ENCODE results near the gene RASSF8. TPM values are rescaled to one million over a fixed set of nuclear protein-coding genes. Genes with fewer than 3 reads are reported as not detected.
A peak's percentile ranks its signal among the peaks of the same experiment; 100 is the strongest.

RASSF8 gene
- total and polyA plus RNA-seq, 2 of the 8 experiments (the other 6 are each of a cell fraction or from before 2014, with no cell fraction given) = 6.4 to 46.7 TPM

DNA sequence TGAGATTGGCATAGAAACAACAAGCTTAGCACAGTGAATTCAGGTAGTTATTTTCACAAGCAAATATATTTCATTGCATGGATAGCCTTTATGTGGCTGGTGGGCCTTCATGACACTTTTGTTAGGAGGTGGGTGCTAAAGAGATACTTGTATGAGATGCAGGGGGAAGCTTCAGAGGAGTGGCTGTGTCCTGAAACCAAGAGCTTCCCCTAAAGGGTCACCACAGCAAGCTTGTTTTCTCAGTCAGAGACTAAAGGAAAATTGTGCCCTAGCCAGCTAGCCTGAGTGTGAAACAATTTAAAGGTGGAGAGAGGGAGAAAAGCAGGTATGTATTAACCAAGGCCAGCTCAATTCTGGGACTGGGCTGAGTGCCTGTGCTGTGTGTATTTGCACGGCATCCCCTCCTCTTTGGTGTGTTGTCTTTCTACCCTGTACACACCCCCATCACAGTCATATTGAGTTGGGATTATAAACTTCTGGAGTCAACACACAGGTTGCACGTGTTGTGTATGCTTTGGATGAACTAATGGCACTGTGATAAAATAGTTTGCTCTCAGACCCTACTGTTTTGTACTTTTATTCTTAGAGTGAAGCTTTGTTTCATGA lies 79.2 kb downstream of the RASSF8 start:
- CTCF ChIA-PET (ENCODE audit: partially characterized antibody) = interaction anchor here (0.8 to 1.7 kb wide), 6 partner anchors 9 to 234 kb away, joined by 4 to 6 read pairs (median 4); no protein-coding TSS in a partner anchor
- H3K4me2 ChIP-seq (ENCODE audit: insufficient read depth in 1 of 2, low read depth in 2 of 2, low read length in 2 of 2) = no peak overlapping the region
- no peak overlapping the region for H2BK20ac ChIP-seq (ENCODE audit: low read length)
- H2BK5ac ChIP-seq (ENCODE audit: low read depth, low read length) = no peak overlapping the region
- peaks cover 0 to 40% of the 10 kb centered on the region in 2 experiments; a peak in 2 of 4 replicates for H3K79me2 ChIP-seq (ENCODE audit: control insufficient read depth in 1 of 2, insufficient read depth in 2 of 2, low read length in 2 of 2)
- no peaks in the 10 kb centered on the region for H4K20me1 ChIP-seq (replicated peaks in 1 of 2; ENCODE audit: control insufficient read depth in 1 of 2, insufficient read depth in 2 of 2, low read length in 2 of 2)
- H3K9me3 ChIP-seq (ENCODE audit: insufficient read depth in 2 of 2, low read depth in 1 of 2, low read length in 1 of 2) = no peaks in the 10 kb centered on the region
- no peak overlapping the region for H3K4ac ChIP-seq (replicated peaks; ENCODE audit: insufficient read length, low read depth, low read length)
- no peak overlapping the region for H2BK12ac ChIP-seq (ENCODE audit: low read depth, low read length)
- H3K18ac ChIP-seq (ENCODE audit: extremely low read depth, low read length) = no peak overlapping the region
- no peak overlapping the region for H3K4me3 ChIP-seq (ENCODE audit: extremely low read depth in 1 of 4, insufficient read depth in 2 of 4, low read depth in 3 of 4, low read length in 4 of 4)
- no peak overlapping the region for H3K56ac ChIP-seq (replicated peaks; ENCODE audit: insufficient read length, low read depth, low read length)
- no peak overlapping the region for H2BK15ac ChIP-seq (ENCODE audit: low read length)
- H3K79me1 ChIP-seq (ENCODE audit: low read depth, low read length) = peaks cover 5% of the 10 kb centered on the region; the same call in 1 of the 2 replicates
- H3K14ac ChIP-seq (ENCODE audit: insufficient read length) = no peak overlapping the region
- peaks cover 2% of the 10 kb centered on the region; the same call in 1 of the 2 replicates for H3K23me2 ChIP-seq (ENCODE audit: low read depth, low read length)
- no peak overlapping the region for H4K8ac ChIP-seq (ENCODE audit: extremely low read depth, insufficient read depth, low read length)
- peak overlapping the region in 1 of 4 experiments; percentile 6; a peak in 1 of 7 replicates for H3K9ac ChIP-seq (replicated peaks in 1 of 4; ENCODE audit: extremely low read depth in 1 of 4, low read depth in 3 of 4, low read length in 3 of 4)
- POLR2A ChIA-PET (ENCODE audit: partially characterized antibody) = interaction anchor here (0.6 to 0.7 kb wide), 2 partner anchors 19 to 791 kb away, joined by 3 read pairs; no protein-coding TSS in a partner anchor
- no peak overlapping the region for H4K5ac ChIP-seq (ENCODE audit: insufficient read length, low read depth, low read length)
- H3K27me3 ChIP-seq (replicated peaks in 1 of 4; ENCODE audit: control insufficient read depth in 3 of 4, extremely low read depth in 1 of 4, insufficient read depth in 3 of 4, low read length in 3 of 4) = peaks cover 0 to 1% (median 0%) of the 10 kb centered on the region in 4 experiments; a peak in 1 of 7 replicates
- no peak overlapping the region for H2BK120ac ChIP-seq (replicated peaks; ENCODE audit: low read depth, low read length)
- H2AK5ac ChIP-seq (ENCODE audit: low read depth, low read length) = no peak overlapping the region
- 91% methylated on average over 2 of the region's 2 CpGs; no CpG with 5 or more reads in 1 of the 2 experiments for WGBS, 2 experiments (ENCODE audit: extremely low coverage in 1 of 2, insufficient coverage in 1 of 2, insufficient read length in 1 of 2, insufficient replicate concordance in 2 of 2, low coverage in 1 of 2, low lambda C conversion rate in 2 of 2, missing lambda C conversion rate in 1 of 2)
- H4K91ac ChIP-seq (replicated peaks; ENCODE audit: insufficient read length, low read length) = no peak overlapping the region
- FAIRE-seq = peak; percentile 7
- no peak overlapping the region for H3K23ac ChIP-seq (ENCODE audit: insufficient read length)
- no peak overlapping the region for H3K27ac ChIP-seq (ENCODE audit: low read depth, low read length)
- H3K4me1 ChIP-seq (replicated peaks in 1 of 4; ENCODE audit: control insufficient read depth in 3 of 4, insufficient read depth in 4 of 4, low read length in 3 of 4) = peaks cover 0 to 9% (median 3%) of the 10 kb centered on the region in 4 experiments; a peak in 4 of 7 replicates
- no peak for DNase-seq (ENCODE audit: low read depth in 1 of 2, low spot score in 2 of 2)
- H3K36me3 ChIP-seq (ENCODE audit: control insufficient read depth in 2 of 4, insufficient read depth in 4 of 4, low read length in 3 of 4) = no peaks in the 10 kb centered on the region
- H2AFZ ChIP-seq (ENCODE audit: low read length) = no peak overlapping the region
- TF ChIP-seq CEBPB (IDR thresholded peaks at IDR 0.05; ENCODE audit: low read depth, low read length) (no peak), FOSL1 (IDR thresholded peaks at IDR 0.05; ENCODE audit: insufficient read depth, low read depth, low read length) (no peak), SIRT6 (IDR thresholded peaks at IDR 0.05; ENCODE audit: low read length) (no peak), KDM5A (IDR thresholded peaks at IDR 0.05; ENCODE audit: low read length) (no peak), CREB1 (IDR thresholded peaks at IDR 0.05) (no peak), RFX5 (IDR thresholded peaks at IDR 0.05; ENCODE audit: borderline replicate concordance, low read depth, low read length) (no peak), KDM4A (IDR thresholded peaks at IDR 0.05; ENCODE audit: low read depth, low read length, severe bottlenecking) (no peak), CBX5 (IDR thresholded peaks at IDR 0.05; ENCODE audit: low read depth, low read length) (no peak), POLR2AphosphoS5 (IDR thresholded peaks at IDR 0.05; ENCODE audit: low read depth, low read length) (no peak), CTBP2 (IDR thresholded peaks at IDR 0.05; ENCODE audit: borderline replicate concordance, insufficient read depth, insufficient read length, low read length) (no peak), SP1 (IDR thresholded peaks at IDR 0.05; ENCODE audit: low read depth, low read length) (no peak), NANOG (IDR thresholded peaks at IDR 0.05; ENCODE audit: insufficient read depth, low read depth, low read length, poor library complexity, severe bottlenecking) (no peak), TCF12 (IDR thresholded peaks at IDR 0.05; ENCODE audit: low read depth, low read length) (no peak)
